ENCODE measurements around the gene GATB. TPM values are rescaled to one million over a fixed set of nuclear protein-coding genes. Genes with fewer than 3 reads are reported as not detected.

GATB gene
- total RNA-seq, 4 donors from 2014 or later, result 26.6 to 49.2 (median 32.6) TPM

DNA sequence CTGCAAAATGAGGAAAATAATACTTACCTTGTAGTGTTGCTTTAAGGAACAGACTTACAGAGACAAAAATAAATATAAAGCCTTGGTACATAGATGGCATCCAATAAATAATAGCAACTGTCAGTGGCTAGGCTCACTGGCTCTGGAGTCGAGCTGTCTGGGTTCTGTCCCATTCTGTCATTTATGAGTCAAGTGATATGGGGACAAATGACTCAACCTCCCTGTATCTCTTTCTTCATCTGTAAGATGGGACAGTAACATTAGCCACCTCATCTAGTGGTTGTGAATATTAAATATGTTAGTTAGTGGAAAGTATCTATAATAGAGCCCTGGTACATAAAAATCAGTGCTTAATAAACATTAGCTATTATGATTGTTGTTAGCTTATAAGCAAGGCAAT, 16.7 kb upstream of the GATB start:
- TF ChIP-seq EP300 (IDR thresholded peaks at IDR 0.05) (no peak), POLR2A (IDR thresholded peaks at IDR 0.05) (no peak)
- TF ChIP-seq, protein P1, sequence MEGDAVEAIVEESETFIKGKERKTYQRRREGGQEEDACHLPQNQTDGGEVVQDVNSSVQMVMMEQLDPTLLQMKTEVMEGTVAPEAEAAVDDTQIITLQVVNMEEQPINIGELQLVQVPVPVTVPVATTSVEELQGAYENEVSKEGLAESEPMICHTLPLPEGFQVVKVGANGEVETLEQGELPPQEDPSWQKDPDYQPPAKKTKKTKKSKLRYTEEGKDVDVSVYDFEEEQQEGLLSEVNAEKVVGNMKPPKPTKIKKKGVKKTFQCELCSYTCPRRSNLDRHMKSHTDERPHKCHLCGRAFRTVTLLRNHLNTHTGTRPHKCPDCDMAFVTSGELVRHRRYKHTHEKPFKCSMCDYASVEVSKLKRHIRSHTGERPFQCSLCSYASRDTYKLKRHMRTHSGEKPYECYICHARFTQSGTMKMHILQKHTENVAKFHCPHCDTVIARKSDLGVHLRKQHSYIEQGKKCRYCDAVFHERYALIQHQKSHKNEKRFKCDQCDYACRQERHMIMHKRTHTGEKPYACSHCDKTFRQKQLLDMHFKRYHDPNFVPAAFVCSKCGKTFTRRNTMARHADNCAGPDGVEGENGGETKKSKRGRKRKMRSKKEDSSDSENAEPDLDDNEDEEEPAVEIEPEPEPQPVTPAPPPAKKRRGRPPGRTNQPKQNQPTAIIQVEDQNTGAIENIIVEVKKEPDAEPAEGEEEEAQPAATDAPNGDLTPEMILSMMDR (IDR thresholded peaks at IDR 0.05), result no peak
- H3K27ac ChIP-seq, result no peak overlapping the region
- no peaks in the 10 kb centered on the region for H3K27me3 ChIP-seq
- no peaks in the 10 kb centered on the region for H3K36me3 ChIP-seq
- DNase-seq (ENCODE audit: low spot score in 2 of 2), result no peak
- H3K9me3 ChIP-seq, result peaks cover 0 to 22% (median 4%) of the 10 kb centered on the region in 4 donors
- peaks cover 0 to 7% (median 0%) of the 10 kb centered on the region in 4 donors for H3K4me1 ChIP-seq
- no peak overlapping the region for H3K4me3 ChIP-seq
- WGBS, 2 donors, result 64 to 89% methylated on average over 1 of the region's 1 CpG

DNA sequence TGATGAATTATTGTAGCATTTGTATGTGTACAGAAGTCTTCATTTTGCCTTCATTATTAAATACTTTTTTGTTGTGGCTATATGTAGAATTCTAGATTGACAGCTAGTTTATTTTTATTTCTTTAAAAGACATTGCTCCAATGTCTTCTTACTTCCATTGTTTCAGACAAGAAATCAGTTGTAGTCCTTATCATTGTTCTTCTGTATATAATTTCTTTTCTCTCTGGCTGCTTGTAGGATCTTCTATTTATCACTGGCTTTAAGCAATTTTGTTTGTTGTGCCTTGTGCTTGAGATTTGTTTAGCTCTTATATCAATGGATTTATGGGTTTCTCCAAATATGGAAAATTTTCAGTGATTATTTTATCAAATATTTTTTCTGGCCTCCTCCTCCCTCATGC, 13.5 kb upstream of the GATB start:
- Histone ChIP-seq H3K27ac (no peak overlapping the region), H3K9me3 (peaks cover 0 to 22% (median 4%) of the 10 kb centered on the region in 4 donors), H3K4me3 (no peak overlapping the region), H3K36me3 (no peaks in the 10 kb centered on the region), H3K27me3 (no peaks in the 10 kb centered on the region), H3K4me1 (no peaks in the 10 kb centered on the region)
- no peak for DNase-seq (ENCODE audit: low spot score in 2 of 2)
- TF ChIP-seq, protein P1 (IDR thresholded peaks at IDR 0.05), result no peak
- TF ChIP-seq EP300 (IDR thresholded peaks at IDR 0.05), result no peak
- TF ChIP-seq POLR2A (IDR thresholded peaks at IDR 0.05), result no peak

DNA sequence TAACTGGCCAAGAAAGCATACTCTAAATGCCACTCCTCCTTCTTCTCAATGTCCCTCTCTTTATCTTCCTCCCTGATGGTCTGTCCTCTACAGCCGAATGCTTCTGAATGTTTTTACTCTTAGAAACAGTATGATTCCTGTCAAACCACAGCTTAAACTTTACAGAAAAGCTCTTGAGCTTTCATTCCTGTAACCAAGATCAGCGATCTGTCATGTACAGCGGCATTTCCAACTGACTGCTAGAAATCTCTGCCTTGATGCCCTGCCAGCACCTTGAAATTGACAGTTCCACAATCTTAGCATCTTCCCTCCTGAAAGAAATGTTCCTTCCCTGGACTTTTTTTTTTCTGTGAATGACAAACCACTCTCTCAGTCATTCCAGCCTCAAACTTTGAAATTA, 11.5 kb upstream of the GATB start:
- TF ChIP-seq POLR2A (IDR thresholded peaks at IDR 0.05), result no peak
- TF ChIP-seq, protein P1 (IDR thresholded peaks at IDR 0.05), result no peak
- no peak for TF ChIP-seq EP300 (IDR thresholded peaks at IDR 0.05)
- no peaks in the 10 kb centered on the region for H3K27me3 ChIP-seq
- H3K9me3 ChIP-seq, result peaks cover 0 to 22% (median 4%) of the 10 kb centered on the region in 4 donors
- 76 to 79% methylated on average over 3 of the region's 3 CpGs for WGBS, 2 donors
- no peak overlapping the region for H3K4me3 ChIP-seq
- no peaks in the 10 kb centered on the region for H3K4me1 ChIP-seq
- DNase-seq (ENCODE audit: low spot score in 2 of 2), result no peak
- H3K27ac ChIP-seq, result no peak overlapping the region
- H3K36me3 ChIP-seq, result no peaks in the 10 kb centered on the region

DNA sequence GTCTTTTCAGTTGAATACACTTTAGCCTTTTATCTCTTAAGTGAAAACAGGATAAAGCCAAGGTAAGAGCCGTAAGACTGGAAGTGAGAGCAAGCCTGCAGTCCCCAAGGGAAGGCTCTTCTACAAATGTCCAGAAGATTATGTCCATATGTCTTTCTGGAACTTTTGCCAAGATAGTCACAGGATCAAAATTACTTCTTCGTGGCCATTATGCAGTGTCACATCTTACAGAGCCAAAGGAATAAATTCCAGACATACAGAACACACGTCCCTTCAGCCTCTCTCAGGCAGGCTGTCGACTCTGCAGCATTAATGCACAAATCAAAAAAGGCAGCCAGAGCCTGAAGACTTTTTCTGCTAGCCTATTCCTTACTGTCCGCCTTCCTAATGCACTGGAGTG, 10.9 kb upstream of the GATB start:
- no peak overlapping the region for H3K4me3 ChIP-seq
- H3K4me1 ChIP-seq, result no peaks in the 10 kb centered on the region
- TF ChIP-seq, protein P1 (IDR thresholded peaks at IDR 0.05), result no peak
- no peak for TF ChIP-seq POLR2A (IDR thresholded peaks at IDR 0.05)
- no peak for TF ChIP-seq EP300 (IDR thresholded peaks at IDR 0.05)
- H3K27ac ChIP-seq, result no peak overlapping the region
- H3K9me3 ChIP-seq, result peaks cover 0 to 22% (median 4%) of the 10 kb centered on the region in 4 donors
- H3K36me3 ChIP-seq, result no peaks in the 10 kb centered on the region
- H3K27me3 ChIP-seq, result no peaks in the 10 kb centered on the region
- no peak for DNase-seq (ENCODE audit: low spot score in 2 of 2)
- 40 to 49% methylated on average over 5 of the region's 5 CpGs for WGBS, 2 donors

DNA sequence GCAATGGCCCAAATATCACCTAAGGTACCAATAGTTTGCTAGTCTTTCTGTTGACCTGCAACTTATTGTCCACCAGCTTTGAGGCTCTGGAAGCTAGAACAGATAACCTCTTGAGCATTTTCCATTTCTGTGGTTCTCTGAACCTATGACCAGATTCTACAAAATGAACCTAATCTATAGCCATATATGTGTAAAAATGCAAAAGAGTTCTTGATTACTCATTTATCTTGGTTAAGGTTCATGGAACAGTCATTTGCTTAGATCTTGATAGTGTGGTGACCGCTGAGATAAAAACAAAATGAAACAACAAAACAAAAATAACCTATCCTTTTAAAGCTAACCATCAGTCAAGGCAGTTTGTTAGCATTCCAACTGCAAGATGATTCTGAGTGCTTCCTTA, 9.3 kb upstream of the GATB start:
- no peak for DNase-seq (ENCODE audit: low spot score in 2 of 2)
- peaks cover 0 to 19% (median 4%) of the 10 kb centered on the region in 4 donors for H3K9me3 ChIP-seq
- H3K4me1 ChIP-seq, result no peaks in the 10 kb centered on the region
- no peak overlapping the region for H3K4me3 ChIP-seq
- H3K36me3 ChIP-seq, result no peaks in the 10 kb centered on the region
- no peaks in the 10 kb centered on the region for H3K27me3 ChIP-seq
- 90 to 91% methylated on average over 1 of the region's 1 CpG for WGBS, 2 donors
- TF ChIP-seq EP300 (IDR thresholded peaks at IDR 0.05) (no peak), POLR2A (IDR thresholded peaks at IDR 0.05) (no peak)
- TF ChIP-seq, protein P1 (IDR thresholded peaks at IDR 0.05), result no peak
- no peak overlapping the region for H3K27ac ChIP-seq

Measured in tibial nerve (tissue), 4 donors.